ENCODE results near the gene ADIPOQ.
"Not testable (repeated sequence)": the region's sequence is repeated elsewhere in the genome, so short reads cannot be mapped to it uniquely, and the experiment has no call there.

The ADIPOQ gene

DNA sequence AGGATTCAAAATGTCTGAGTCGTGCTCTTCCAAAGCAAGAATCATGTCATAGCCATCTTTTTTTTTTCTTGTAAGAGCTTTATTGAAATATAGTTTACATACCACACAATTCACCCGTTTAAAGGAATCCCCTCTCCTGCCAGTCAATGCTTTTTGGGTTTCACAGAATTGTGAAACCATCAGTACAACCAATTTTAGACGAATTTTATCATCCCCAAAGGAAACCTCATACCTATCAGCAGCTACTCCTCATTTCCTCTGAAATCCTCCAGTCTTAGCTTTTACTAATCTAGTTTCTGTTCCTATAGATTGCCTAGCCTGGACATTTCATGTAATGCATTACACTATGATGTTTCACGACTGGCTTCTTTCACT is 39.6 kb downstream of the ADIPOQ start:
- Histone ChIP-seq H3K9me3 (ENCODE audit: low read length) (peaks cover 3% of the 10 kb centered on the region), H3K4me3 (ENCODE audit: low read depth, low read length, poor library complexity, severe bottlenecking) (no peak overlapping the region), H3K9ac (ENCODE audit: low read length) (no peak overlapping the region), H3K4me2 (ENCODE audit: low read length) (no peak overlapping the region), H3F3A (ENCODE audit: insufficient read depth, low read length) (no peaks in the 10 kb centered on the region), H3K36me3 (ENCODE audit: insufficient read depth, low read length) (no peaks in the 10 kb centered on the region), H3K79me2 (ENCODE audit: insufficient read depth, low read length) (no peaks in the 10 kb centered on the region), H3K9me2 (ENCODE audit: low read depth, low read length) (no peaks in the 10 kb centered on the region), H4K20me1 (ENCODE audit: insufficient read depth, low read length) (no peaks in the 10 kb centered on the region), H3K27ac (ENCODE audit: low read depth, low read length, poor library complexity, severe bottlenecking) (no peak overlapping the region), H2AFZ (ENCODE audit: low read length) (no peak overlapping the region; the same call in 1 of the 2 replicates), H3K27me3 (ENCODE audit: insufficient read depth, low read length) (peaks cover 9% of the 10 kb centered on the region; the same call in 1 of the 2 replicates), H3K4me1 (ENCODE audit: insufficient read depth, low read length, severe bottlenecking) (no peaks in the 10 kb centered on the region)
- TF ChIP-seq EZH2 (IDR thresholded peaks at IDR 0.05; ENCODE audit: borderline replicate concordance, low read length) = no peak
- TF ChIP-seq, protein P1, sequence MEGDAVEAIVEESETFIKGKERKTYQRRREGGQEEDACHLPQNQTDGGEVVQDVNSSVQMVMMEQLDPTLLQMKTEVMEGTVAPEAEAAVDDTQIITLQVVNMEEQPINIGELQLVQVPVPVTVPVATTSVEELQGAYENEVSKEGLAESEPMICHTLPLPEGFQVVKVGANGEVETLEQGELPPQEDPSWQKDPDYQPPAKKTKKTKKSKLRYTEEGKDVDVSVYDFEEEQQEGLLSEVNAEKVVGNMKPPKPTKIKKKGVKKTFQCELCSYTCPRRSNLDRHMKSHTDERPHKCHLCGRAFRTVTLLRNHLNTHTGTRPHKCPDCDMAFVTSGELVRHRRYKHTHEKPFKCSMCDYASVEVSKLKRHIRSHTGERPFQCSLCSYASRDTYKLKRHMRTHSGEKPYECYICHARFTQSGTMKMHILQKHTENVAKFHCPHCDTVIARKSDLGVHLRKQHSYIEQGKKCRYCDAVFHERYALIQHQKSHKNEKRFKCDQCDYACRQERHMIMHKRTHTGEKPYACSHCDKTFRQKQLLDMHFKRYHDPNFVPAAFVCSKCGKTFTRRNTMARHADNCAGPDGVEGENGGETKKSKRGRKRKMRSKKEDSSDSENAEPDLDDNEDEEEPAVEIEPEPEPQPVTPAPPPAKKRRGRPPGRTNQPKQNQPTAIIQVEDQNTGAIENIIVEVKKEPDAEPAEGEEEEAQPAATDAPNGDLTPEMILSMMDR (IDR thresholded peaks at IDR 0.05; ENCODE audit: low read length) = no peak

DNA sequence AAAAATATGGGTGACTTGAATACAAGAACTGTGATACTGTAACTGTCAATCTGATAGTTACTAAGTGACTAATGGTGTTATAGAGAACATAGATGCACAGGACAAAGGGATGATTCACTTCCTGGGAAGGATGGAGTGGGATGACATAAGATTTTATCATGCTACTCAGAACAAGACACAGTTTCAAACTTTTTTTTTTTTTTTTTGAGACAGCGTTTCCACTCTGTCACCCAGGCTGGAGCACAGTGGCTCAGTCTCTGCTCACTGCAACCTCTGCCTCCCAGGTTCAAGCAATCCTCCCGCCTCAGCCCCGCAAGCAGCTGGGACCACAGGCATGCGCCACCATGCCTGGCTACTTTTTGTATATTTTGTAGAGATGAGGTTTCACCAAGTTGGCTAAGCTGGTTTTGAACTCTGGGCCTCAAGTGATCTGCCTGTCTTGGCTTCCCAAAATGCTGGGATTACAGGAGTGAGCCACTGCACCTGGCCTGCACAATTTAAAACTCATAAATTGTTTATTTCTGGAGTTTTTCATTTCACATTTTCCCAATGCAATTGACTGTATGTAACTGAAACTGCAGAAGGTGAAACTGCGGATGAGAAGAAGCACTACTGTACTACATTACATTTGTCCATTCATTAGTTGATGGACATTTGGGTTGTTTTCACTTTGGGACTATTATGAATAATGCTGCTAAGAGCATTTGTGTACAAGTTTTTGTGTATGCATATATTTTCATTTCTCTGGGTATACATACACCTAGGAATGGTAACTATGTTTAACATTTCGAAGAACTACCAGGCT is 40.6 kb downstream of the ADIPOQ start:
- Histone ChIP-seq H3K4me3 (ENCODE audit: low read depth, low read length, poor library complexity, severe bottlenecking) (no peak overlapping the region), H3K79me2 (ENCODE audit: insufficient read depth, low read length) (no peaks in the 10 kb centered on the region), H3K27ac (ENCODE audit: low read depth, low read length, poor library complexity, severe bottlenecking) (no peak overlapping the region), H3K27me3 (ENCODE audit: insufficient read depth, low read length) (peaks cover 13% of the 10 kb centered on the region; the same call in 1 of the 2 replicates), H3K9ac (ENCODE audit: low read length) (no peak overlapping the region), H3K4me1 (ENCODE audit: insufficient read depth, low read length, severe bottlenecking) (no peaks in the 10 kb centered on the region), H3F3A (ENCODE audit: insufficient read depth, low read length) (no peaks in the 10 kb centered on the region), H3K36me3 (ENCODE audit: insufficient read depth, low read length) (no peaks in the 10 kb centered on the region), H2AFZ (ENCODE audit: low read length) (no peak overlapping the region), H4K20me1 (ENCODE audit: insufficient read depth, low read length) (no peaks in the 10 kb centered on the region), H3K4me2 (ENCODE audit: low read length) (no peak overlapping the region), H3K9me3 (ENCODE audit: low read length) (no peaks in the 10 kb centered on the region), H3K9me2 (ENCODE audit: low read depth, low read length) (no peaks in the 10 kb centered on the region)
- TF ChIP-seq, protein P1 (IDR thresholded peaks at IDR 0.05; ENCODE audit: low read length) = no peak

DNA sequence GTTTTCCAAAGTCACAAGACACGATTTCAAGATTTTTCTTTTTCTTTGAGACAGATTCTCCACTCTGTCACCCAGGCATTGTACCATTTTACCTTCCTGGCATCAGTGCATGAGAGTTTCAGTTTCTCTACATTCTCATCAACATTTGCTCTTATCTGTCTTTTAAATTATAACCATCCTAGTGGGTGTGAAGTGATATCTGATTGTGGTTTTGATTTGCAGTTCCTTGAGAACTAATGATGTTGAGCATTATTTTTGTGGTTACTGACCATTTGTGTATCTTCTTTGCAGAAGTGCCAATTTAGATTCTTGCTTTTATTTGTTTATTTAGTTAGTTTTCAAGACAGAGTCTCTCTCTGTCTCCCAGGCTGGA is 41.2 kb downstream of the ADIPOQ start:
- Histone ChIP-seq H3K4me1 (ENCODE audit: insufficient read depth, low read length, severe bottlenecking) (no peaks in the 10 kb centered on the region), H3F3A (ENCODE audit: insufficient read depth, low read length) (no peaks in the 10 kb centered on the region), H3K4me3 (ENCODE audit: low read depth, low read length, poor library complexity, severe bottlenecking) (no peak overlapping the region), H3K9me3 (ENCODE audit: low read length) (no peaks in the 10 kb centered on the region), H3K27me3 (ENCODE audit: insufficient read depth, low read length) (peaks cover 13% of the 10 kb centered on the region; the same call in 1 of the 2 replicates), H3K9me2 (ENCODE audit: low read depth, low read length) (no peaks in the 10 kb centered on the region), H4K20me1 (ENCODE audit: insufficient read depth, low read length) (no peaks in the 10 kb centered on the region), H3K27ac (ENCODE audit: low read depth, low read length, poor library complexity, severe bottlenecking) (no peak overlapping the region), H2AFZ (ENCODE audit: low read length) (no peak overlapping the region), H3K79me2 (ENCODE audit: insufficient read depth, low read length) (no peaks in the 10 kb centered on the region), H3K36me3 (ENCODE audit: insufficient read depth, low read length) (no peaks in the 10 kb centered on the region), H3K4me2 (ENCODE audit: low read length) (no peak overlapping the region), H3K9ac (ENCODE audit: low read length) (no peak overlapping the region)
- no peak for TF ChIP-seq EZH2 (IDR thresholded peaks at IDR 0.05; ENCODE audit: borderline replicate concordance, low read length)
- TF ChIP-seq, protein P1 (IDR thresholded peaks at IDR 0.05; ENCODE audit: low read length) = no peak

DNA sequence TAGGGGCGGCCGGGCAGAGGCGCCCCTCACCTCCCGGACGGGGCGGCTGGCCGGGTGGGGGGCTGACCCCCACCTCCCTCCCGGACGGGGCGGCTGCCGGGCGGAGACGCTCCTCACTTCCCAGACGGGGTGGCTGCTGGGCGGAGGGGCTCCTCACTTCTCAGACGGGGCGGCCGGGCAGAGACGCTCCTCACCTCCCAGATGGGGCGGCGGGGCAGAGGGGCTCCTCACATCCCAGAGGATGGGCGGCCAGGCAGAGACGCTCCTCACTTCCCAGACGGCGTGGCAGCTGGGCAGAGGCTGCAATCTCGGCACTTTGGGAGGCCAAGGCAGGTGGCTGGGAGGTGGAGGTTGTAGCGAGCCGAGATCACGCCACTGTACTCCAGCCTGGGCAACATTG is 42.4 kb downstream of the ADIPOQ start:
- not testable (repeated sequence) for H4K20me1 ChIP-seq (ENCODE audit: insufficient read depth, low read length); H3K9me2 ChIP-seq (ENCODE audit: low read depth, low read length); H3K4me2 ChIP-seq (ENCODE audit: low read length); H3K9ac ChIP-seq (ENCODE audit: low read length); H3K27ac ChIP-seq (ENCODE audit: low read depth, low read length, poor library complexity, severe bottlenecking); H3K4me1 ChIP-seq (ENCODE audit: insufficient read depth, low read length, severe bottlenecking); H3F3A ChIP-seq (ENCODE audit: insufficient read depth, low read length); H3K36me3 ChIP-seq (ENCODE audit: insufficient read depth, low read length); H2AFZ ChIP-seq (ENCODE audit: low read length); H3K79me2 ChIP-seq (ENCODE audit: insufficient read depth, low read length); H3K4me3 ChIP-seq (ENCODE audit: low read depth, low read length, poor library complexity, severe bottlenecking); H3K9me3 ChIP-seq (ENCODE audit: low read length)
- peaks cover 13% of the 10 kb centered on the region; the same call in 1 of the 2 replicates for H3K27me3 ChIP-seq (ENCODE audit: insufficient read depth, low read length)

All from OCI-LY1 (cell line).